HG03457 (cell line): ENCODE data around the gene FBH1.
"Not testable (repeated sequence)": the region's sequence is repeated elsewhere in the genome, so short reads cannot be mapped to it uniquely, and the experiment has no call there.

Experiments
- ATAC-seq: cut with Tn5 transposase; IDR thresholded peaks from one replicate; pipeline ENCODE4 v1.9.1; 2021; ENCODE audit warnings: moderate number of reproducible peaks; ENCODE audit not compliant: unreplicated experiment

FBH1 gene

GRCh38 chr10:5873515-5873995 is 16.5 kb upstream of the FBH1 start:
- ATAC-seq: no peak

- ATAC-seq: no peak
Observed at GRCh38 chr10:5876181-5876768, 13.8 kb upstream of the FBH1 start.

GRCh38 chr10:5877041-5877440 is 13.0 kb upstream of the FBH1 start:
- not testable (repeated sequence) for ATAC-seq

- no peak for ATAC-seq
Observed at GRCh38 chr10:5882961-5883360, 7.1 kb upstream of the FBH1 start.

- no peak for ATAC-seq
Observed at GRCh38 chr10:5885619-5886018, 4.4 kb upstream of the FBH1 start.

GRCh38 chr10:5887029-5887428 is 3.0 kb upstream of the FBH1 start:
- no peak for ATAC-seq

- no peak for ATAC-seq
Observed at GRCh38 chr10:5887641-5888040, 2.4 kb upstream of the FBH1 start.

GRCh38 chr10:5888351-5888750 is 1.7 kb upstream of the FBH1 start:
- ATAC-seq: no peak

GRCh38 chr10:5888843-5889623 is 1.0 kb upstream of the FBH1 start:
- peak; percentile 17 for ATAC-seq

- ATAC-seq: no peak
Observed at GRCh38 chr10:5890452-5890915, 441 bp downstream of the FBH1 start.

- no peak for ATAC-seq
Observed at GRCh38 chr10:5891009-5891408, 966 bp downstream of the FBH1 start.

GRCh38 chr10:5892007-5892406 is 2.0 kb downstream of the FBH1 start:
- no peak for ATAC-seq

GRCh38 chr10:5893321-5893720 is 3.3 kb downstream of the FBH1 start:
- ATAC-seq: no peak

- no peak for ATAC-seq
Observed at GRCh38 chr10:5894403-5894802, 4.4 kb downstream of the FBH1 start.

- no peak for ATAC-seq
Observed at GRCh38 chr10:5894873-5895272, 4.8 kb downstream of the FBH1 start.

GRCh38 chr10:5895365-5895764 is 5.3 kb downstream of the FBH1 start:
- ATAC-seq: no peak

GRCh38 chr10:5895804-5896203 is 5.8 kb downstream of the FBH1 start:
- ATAC-seq: no peak

- no peak for ATAC-seq
Observed at GRCh38 chr10:5896208-5897052, 6.4 kb downstream of the FBH1 start.

GRCh38 chr10:5897053-5897340 is 7.0 kb downstream of the FBH1 start:
- no peak for ATAC-seq

- ATAC-seq: no peak
Observed at GRCh38 chr10:5897504-5897903, 7.5 kb downstream of the FBH1 start.

GRCh38 chr10:5898163-5898562 is 8.1 kb downstream of the FBH1 start:
- no peak for ATAC-seq

- no peak for ATAC-seq
Observed at GRCh38 chr10:5900247-5900646, 10.2 kb downstream of the FBH1 start.
